Measurements from ENCODE around the gene PLA2G3.

Gene PLA2G3

DNA sequence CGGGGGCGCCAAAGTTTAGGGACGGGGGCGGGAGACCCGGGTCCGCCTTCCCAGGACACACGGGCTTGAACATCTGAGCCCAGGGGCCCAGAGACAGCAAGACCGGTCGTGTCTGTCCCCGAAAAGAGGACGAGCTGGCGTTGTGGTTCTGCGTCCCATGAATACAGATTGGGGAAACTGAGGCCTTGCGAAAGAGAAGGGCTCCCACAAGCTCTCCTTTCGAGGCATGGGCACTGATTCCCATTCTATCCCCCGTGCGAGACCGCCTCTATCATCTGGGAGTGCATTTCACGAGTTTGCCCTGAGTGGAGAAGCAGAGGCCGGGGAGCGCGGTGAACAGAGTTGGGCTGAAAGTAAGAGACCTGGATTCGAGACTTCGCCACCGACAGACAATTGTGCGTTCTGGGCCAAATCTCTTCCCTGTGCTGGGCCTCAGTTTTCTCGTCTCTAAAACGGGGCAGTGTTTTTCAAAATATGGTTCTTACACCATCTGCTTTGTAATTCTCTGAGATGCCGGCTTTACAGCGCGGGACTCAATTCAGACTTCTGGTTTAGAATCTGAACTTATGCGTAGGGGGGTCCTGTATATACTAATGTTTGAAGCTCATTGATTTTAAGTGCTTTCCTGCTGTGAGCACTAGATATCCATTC lies 20.1 kb upstream of the PLA2G3 start:
- TF ChIP-seq, protein P1, sequence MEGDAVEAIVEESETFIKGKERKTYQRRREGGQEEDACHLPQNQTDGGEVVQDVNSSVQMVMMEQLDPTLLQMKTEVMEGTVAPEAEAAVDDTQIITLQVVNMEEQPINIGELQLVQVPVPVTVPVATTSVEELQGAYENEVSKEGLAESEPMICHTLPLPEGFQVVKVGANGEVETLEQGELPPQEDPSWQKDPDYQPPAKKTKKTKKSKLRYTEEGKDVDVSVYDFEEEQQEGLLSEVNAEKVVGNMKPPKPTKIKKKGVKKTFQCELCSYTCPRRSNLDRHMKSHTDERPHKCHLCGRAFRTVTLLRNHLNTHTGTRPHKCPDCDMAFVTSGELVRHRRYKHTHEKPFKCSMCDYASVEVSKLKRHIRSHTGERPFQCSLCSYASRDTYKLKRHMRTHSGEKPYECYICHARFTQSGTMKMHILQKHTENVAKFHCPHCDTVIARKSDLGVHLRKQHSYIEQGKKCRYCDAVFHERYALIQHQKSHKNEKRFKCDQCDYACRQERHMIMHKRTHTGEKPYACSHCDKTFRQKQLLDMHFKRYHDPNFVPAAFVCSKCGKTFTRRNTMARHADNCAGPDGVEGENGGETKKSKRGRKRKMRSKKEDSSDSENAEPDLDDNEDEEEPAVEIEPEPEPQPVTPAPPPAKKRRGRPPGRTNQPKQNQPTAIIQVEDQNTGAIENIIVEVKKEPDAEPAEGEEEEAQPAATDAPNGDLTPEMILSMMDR (conservative IDR thresholded peaks at IDR 0.05; ENCODE audit: control insufficient read depth, insufficient read depth, low read depth, low read length), result no peak
- no peak for DNase-seq (ENCODE audit: low read depth)
- peak overlapping the region; percentile 74 for H3K4me3 ChIP-seq (ENCODE audit: control insufficient read depth, low read depth, low read length)

DNA sequence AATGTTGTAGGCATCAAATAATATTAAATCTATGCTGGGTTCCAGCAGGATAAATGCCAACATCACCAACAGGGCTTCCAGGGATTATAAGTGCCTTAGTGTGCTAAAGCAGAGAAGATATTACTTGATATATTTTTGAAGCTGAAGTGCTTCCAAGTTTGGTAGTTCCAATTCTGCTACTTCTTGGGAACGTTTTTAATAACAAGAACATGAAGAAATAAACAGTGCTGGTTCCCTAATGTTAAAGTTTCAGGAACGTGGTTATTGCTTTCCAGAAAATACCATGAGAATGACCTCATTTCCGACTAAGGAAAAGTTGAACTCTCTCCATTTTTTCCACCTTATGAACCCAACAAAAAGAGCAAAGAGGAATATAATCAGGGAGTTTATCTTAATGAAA lies 15.1 kb upstream of the PLA2G3 start:
- peak; percentile 23 for DNase-seq (ENCODE audit: low read depth)
- TF ChIP-seq, protein P1 (conservative IDR thresholded peaks at IDR 0.05; ENCODE audit: control insufficient read depth, insufficient read depth, low read depth, low read length), result no peak
- no peak overlapping the region for H3K4me3 ChIP-seq (ENCODE audit: control insufficient read depth, low read depth, low read length)

DNA sequence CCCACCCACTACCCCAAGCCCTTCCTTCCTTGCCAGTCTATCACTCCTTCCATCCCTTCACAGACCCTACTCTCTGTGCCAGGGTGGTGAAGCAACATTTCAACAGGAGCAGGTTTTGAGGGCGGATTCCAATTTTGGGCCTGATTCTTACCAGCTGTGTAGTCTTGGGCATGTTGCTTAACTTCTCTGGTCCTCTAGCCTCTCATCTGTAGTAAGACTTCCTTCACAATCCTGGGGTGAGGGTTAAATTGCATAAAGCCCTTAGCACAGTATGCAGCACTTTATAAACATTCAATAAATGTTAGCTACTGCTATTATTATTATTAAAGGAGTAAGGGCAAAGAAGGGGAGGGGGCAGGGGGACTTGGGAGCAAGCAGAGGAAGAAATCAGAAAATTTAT lies 14.7 kb upstream of the PLA2G3 start:
- TF ChIP-seq, protein P1 (conservative IDR thresholded peaks at IDR 0.05; ENCODE audit: control insufficient read depth, insufficient read depth, low read depth, low read length), result no peak
- no peak overlapping the region for H3K4me3 ChIP-seq (ENCODE audit: control insufficient read depth, low read depth, low read length)
- DNase-seq (ENCODE audit: low read depth), result no peak

DNA sequence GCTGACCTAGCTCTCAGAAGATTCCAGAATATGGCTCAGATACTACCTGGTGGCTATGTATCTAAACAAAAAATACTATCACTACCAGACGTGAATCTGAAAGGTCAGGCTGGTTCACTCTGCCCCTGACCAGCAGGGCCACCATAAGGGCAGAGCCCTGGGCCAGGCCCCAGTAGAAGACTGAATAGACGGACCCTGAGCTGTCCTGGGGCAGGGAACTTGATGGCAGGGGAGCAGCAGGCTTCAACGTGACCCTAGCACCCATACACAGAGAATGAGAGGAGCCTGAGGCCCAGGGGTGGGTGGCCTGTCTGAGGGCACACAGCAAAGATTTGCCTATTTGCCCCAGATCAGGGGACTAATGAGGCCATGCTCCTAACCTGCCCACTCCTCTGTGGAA lies 13.0 kb upstream of the PLA2G3 start:
- DNase-seq (ENCODE audit: low read depth), result no peak
- TF ChIP-seq, protein P1 (conservative IDR thresholded peaks at IDR 0.05; ENCODE audit: control insufficient read depth, insufficient read depth, low read depth, low read length), result no peak
- H3K4me3 ChIP-seq (ENCODE audit: control insufficient read depth, low read depth, low read length), result no peak overlapping the region

DNA sequence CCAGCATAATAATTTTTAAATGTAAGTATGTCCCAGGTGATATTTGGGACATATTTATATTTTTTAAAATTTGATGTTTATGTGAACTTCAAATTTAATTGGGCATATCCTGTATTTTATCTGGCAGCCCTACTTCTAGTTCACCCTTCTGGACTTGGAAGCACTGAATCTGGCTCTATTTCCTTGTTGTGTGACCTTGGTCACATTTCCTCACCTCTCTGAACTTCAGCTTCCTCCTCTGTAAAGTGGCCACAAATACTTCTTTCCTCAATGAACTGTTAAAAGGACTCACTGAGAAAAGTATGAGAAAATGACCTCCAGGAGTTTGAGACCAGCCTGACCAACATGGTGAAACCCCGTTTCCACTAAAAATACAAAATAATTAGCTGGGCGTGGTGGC lies 11.6 kb upstream of the PLA2G3 start:
- no peak for DNase-seq (ENCODE audit: low read depth)
- TF ChIP-seq, protein P1 (conservative IDR thresholded peaks at IDR 0.05; ENCODE audit: control insufficient read depth, insufficient read depth, low read depth, low read length), result no peak
- no peak overlapping the region for H3K4me3 ChIP-seq (ENCODE audit: control insufficient read depth, low read depth, low read length)

DNA sequence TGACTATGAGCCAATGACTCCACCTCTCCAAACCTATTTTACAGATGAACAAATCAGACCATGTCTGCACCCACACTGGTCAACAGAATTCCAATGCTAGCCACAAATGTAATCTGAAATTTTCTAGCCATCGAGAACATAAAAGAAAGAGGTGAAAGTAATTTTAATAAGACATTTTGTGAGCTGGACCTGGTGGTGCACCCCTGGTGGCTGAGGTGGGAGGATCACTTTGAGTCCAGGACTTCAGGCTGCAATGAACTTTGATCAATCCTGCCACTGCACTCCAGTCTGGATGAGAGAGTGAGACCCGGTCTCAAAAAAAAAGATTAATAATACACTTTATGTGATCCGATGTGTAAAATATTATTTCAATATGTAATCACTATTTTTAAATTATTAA lies 10.3 kb upstream of the PLA2G3 start:
- no peak for DNase-seq (ENCODE audit: low read depth)
- TF ChIP-seq, protein P1 (conservative IDR thresholded peaks at IDR 0.05; ENCODE audit: control insufficient read depth, insufficient read depth, low read depth, low read length), result peak; percentile 35
- no peak overlapping the region for H3K4me3 ChIP-seq (ENCODE audit: control insufficient read depth, low read depth, low read length)
